Sigmoid colon (tissue), 4 donors: Measurements from ENCODE around the gene SLC9A5.

Source experiments
- CTCF ChIP-seq, 4 experiments: fragments of 450-650 bp in 3 of 4; fragments of 200-600 bp in 1 of 4; IDR thresholded peaks; one replicate each; pipeline ENCODE4 v1.5.1; 2016 to 2019; ENCODE audit warnings: antibody characterized with exemption in 4 of 4, mild to moderate bottlenecking in 3 of 4, moderate library complexity in 2 of 4
- EP300 ChIP-seq, 4 donors: sonication (generic); formaldehyde crosslinking; IDR thresholded peaks; one replicate each; pipeline ENCODE4 v1.6.1; 2017; ENCODE audit warnings: antibody characterized with exemption in 4 of 4
- POLR2A ChIP-seq, 2 donors: fragments of 450-650 bp; IDR thresholded peaks; one replicate each; pipeline ENCODE4 v1.6.1; 2016; ENCODE audit warnings: antibody characterized with exemption in 2 of 2, mild to moderate bottlenecking in 2 of 2, moderate library complexity in 2 of 2
- POLR2AphosphoS5 ChIP-seq, 4 donors: sonication (generic); formaldehyde crosslinking; IDR thresholded peaks; one replicate each; pipeline ENCODE4 v1.6.1; 2017; ENCODE audit warnings: antibody characterized with exemption in 4 of 4

DNA sequence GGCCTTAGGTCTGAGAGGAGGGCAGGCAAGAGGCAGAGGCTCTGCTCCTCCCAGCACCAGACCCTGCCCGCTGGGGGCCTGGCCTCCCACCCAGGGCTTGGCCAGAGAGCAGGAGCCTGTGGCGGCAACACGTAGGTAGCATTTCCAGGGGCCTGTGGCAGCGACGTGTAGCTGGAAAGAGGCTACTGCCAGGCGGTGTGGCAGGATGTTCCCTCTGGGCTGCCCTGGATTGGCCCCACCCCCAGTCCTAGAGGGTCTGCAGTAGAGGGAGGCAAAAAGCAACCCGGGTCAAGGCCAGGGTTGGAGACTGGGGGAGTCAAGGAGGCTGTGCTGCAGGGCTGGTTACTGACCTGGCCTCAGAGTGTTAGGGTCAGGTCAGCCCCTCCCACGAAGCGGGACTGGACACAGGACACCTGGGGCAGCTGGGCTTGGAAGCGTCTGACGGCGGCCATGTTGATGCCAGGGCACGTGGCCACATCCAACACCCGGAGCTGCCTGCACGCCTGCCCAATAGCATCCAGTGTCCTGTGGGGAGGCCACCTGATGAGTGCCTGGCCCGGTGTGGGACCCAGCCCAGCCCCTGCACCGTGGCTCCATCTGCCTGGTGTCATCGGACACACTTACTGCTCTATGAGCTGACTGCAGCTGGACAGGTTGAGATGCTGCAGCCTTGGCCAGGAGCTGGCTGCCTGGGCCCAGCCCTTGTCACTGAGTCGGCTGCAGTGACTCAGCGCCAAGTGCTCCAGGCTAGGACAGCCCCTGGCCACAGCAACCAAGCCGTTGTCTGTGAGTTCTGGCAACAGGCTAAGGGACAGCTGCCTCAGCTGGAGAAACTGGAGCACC lies 41.3 kb upstream of the SLC9A5 start:
- TF ChIP-seq CTCF (IDR thresholded peaks at IDR 0.05) (no peak), POLR2AphosphoS5 (IDR thresholded peaks at IDR 0.05) (no peak), EP300 (IDR thresholded peaks at IDR 0.05) (no peak), POLR2A (IDR thresholded peaks at IDR 0.05) (no peak)
